Body of pancreas (tissue), 4 donors: ENCODE data around the gene EXT2.

Experiments
- POLR2A ChIP-seq, 3 donors: fragments of 450-650 bp; IDR thresholded peaks; one replicate each; pipeline ENCODE4 v1.6.1; 2016; ENCODE audit warnings: antibody characterized with exemption in 3 of 3, mild to moderate bottlenecking in 2 of 3
- TF ChIP-seq, protein P1 (sequence below), 7 experiments: fragments of 450-650 bp in 4 of 7; fragments of 200-600 bp in 3 of 7; sonication (generic) in 3 of 7; IDR thresholded peaks; one replicate each; pipeline ENCODE4 v1.5.1; 2016 to 2019; ENCODE audit warnings: antibody characterized with exemption in 7 of 7

- TF ChIP-seq, protein P1, sequence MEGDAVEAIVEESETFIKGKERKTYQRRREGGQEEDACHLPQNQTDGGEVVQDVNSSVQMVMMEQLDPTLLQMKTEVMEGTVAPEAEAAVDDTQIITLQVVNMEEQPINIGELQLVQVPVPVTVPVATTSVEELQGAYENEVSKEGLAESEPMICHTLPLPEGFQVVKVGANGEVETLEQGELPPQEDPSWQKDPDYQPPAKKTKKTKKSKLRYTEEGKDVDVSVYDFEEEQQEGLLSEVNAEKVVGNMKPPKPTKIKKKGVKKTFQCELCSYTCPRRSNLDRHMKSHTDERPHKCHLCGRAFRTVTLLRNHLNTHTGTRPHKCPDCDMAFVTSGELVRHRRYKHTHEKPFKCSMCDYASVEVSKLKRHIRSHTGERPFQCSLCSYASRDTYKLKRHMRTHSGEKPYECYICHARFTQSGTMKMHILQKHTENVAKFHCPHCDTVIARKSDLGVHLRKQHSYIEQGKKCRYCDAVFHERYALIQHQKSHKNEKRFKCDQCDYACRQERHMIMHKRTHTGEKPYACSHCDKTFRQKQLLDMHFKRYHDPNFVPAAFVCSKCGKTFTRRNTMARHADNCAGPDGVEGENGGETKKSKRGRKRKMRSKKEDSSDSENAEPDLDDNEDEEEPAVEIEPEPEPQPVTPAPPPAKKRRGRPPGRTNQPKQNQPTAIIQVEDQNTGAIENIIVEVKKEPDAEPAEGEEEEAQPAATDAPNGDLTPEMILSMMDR (IDR thresholded peaks at IDR 0.05) = no peak
- no peak for TF ChIP-seq POLR2A (IDR thresholded peaks at IDR 0.05)
Observed at GRCh38 chr11:44146931-44147330, 51.5 kb downstream of the EXT2 start.
